ENCODE measurements around the gene PARVA. TPM values are rescaled to one million over a fixed set of nuclear protein-coding genes. Genes with fewer than 3 reads are reported as not detected.

PARVA gene
- total RNA-seq, 3 donors from 2014 or later: 55.7 to 191 (median 57.1) TPM

DNA sequence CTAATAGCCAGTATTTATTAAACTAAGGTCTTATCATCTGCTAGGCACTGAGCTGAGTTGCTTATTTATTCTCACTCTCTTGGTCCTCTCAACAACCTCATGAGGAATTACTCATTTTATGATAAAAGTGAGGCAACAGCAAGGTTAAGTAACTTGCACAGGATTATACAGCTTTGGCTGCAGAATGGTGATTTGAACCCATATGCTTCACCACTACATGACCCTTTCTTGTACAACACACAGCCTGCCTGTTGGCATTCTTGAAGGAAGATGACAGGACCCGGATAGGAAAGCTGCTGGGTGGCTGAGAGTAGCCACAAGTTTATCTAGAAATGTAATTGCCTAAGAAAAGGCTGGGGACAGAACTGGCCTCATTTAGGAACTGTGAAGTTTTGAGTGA, 5.3 kb upstream of the PARVA start:
- ATAC-seq: no peak

DNA sequence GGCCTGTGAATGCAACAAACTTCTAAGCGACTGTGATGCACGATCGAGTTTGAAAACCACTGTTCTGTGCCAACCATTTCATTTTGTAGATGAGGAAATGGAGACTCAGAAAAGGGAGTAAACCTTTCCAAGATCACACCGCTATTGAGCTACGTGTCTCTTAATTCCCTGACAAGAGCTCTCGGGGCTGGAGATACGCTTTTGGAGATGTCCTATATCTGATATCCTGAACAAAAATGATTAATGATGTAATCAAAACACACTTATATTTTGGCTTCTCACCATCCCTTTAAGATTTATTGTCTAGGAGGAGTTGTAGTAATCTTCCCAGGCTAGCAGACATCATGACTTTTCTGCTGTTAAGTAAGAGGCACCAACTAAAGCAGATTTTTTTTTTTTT, 1.7 kb upstream of the PARVA start:
- ATAC-seq: no peak
- no peak for DNase-seq
- Histone ChIP-seq H3K36me3 (ENCODE audit: low read depth) (no peaks in the 10 kb centered on the region), H3K4me3 (no peak overlapping the region), H3K9me3 (no peaks in the 10 kb centered on the region), H3K4me1 (ENCODE audit: low read depth) (no peaks in the 10 kb centered on the region)
- intact Hi-C loops (cut with DNase I, micrococcal nuclease): no loop called here
- TF ChIP-seq, protein P1, sequence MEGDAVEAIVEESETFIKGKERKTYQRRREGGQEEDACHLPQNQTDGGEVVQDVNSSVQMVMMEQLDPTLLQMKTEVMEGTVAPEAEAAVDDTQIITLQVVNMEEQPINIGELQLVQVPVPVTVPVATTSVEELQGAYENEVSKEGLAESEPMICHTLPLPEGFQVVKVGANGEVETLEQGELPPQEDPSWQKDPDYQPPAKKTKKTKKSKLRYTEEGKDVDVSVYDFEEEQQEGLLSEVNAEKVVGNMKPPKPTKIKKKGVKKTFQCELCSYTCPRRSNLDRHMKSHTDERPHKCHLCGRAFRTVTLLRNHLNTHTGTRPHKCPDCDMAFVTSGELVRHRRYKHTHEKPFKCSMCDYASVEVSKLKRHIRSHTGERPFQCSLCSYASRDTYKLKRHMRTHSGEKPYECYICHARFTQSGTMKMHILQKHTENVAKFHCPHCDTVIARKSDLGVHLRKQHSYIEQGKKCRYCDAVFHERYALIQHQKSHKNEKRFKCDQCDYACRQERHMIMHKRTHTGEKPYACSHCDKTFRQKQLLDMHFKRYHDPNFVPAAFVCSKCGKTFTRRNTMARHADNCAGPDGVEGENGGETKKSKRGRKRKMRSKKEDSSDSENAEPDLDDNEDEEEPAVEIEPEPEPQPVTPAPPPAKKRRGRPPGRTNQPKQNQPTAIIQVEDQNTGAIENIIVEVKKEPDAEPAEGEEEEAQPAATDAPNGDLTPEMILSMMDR (IDR thresholded peaks at IDR 0.05): no peak

More for the DNA sequence above, 5.3 kb upstream of the PARVA start:
- intact Hi-C loops (cut with DNase I, micrococcal nuclease): no loop called here
- Histone ChIP-seq H3K4me1 (ENCODE audit: low read depth) (no peaks in the 10 kb centered on the region), H3K4me3 (no peak overlapping the region), H3K9me3 (no peaks in the 10 kb centered on the region), H3K36me3 (ENCODE audit: low read depth) (no peaks in the 10 kb centered on the region)
- TF ChIP-seq, protein P1 (IDR thresholded peaks at IDR 0.05): no peak
- no peak for DNase-seq

DNA sequence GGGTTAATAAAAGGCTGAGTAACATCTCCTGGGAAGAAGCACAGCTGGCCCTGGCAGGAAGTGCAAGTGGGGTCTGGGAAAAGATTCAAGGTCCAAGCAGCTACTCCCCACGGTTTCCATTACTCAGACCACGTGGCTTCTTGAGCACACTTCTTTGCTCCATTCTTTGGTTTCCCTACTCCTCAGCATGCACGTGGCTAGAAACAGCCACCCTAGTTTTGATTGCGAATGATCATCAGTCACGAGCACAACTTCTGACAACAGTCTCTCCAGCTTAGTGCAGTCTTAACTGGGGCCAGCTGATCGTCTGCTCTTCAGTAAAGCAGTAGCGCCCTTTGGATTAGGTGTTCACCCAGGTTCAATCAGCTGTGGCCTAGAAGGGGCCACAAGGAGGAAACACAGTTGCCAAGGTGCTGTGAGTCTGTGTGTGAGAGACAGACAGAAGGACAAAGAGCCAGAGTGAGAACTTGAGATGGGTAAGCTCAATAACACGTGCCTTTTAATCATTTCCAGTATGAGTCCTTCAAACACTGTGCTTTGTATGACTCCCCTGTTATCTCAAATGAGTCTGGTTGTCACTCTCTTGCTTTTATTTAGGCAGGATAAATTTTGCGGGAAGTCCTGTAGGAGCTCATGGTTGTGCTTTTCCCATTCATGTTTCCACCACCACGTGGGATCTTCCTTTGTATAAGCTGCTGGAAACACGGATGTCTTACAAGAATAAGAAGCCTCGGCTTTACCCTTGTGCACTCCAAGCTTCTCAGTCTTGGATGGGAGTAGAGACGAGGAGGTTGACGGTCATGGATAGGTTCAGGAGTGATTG, 901 bp upstream of the PARVA start:
- TF ChIP-seq, protein P1 (IDR thresholded peaks at IDR 0.05): no peak
- H3K4me3 ChIP-seq: no peak overlapping the region
- peak; percentile 46 for ATAC-seq

DNA sequence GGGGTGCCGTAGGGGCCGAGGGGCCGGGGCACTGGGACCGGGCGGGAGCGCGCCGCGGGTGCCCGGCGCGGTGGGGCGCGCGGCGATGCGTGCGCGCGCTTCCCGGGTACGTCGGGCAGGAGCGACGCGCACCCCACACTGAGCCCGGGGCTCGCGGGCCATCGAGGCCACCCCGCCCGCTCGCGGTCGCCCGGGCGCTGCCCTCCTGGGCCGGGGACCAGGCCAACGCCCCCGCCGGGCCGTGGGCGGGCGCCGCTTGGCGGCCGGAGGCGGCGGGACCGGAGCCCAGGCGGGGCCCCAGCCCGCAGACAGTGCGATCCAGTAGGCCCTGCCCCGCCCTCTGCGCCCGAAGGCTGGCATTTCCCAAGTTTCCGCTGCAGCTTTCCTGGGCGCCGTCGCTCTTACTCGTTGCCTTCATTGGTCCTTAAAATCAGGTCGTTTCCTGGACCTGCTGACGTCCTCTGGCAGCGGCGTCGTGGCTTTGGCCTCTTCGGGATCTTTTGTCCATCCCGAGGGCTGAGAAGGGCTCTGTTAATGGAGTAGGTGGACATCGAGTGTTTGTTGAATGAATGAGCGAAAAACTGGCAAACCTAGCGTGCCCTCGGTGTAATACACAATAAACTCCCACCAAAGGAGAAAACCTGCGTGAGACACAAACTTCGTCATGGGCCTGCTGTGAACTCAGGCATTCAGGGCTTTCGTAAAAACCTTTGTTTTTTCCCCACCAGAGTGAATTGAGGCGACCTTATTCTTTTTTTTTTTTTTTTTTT, 638 bp downstream of the PARVA start:
- ATAC-seq (peak; percentile 86), DNase-seq (peak; percentile 87 to 90 (median 88))
- H3K9me3 ChIP-seq: no peaks in the 10 kb centered on the region
- no peaks in the 10 kb centered on the region for H3K4me1 ChIP-seq (ENCODE audit: low read depth)
- peak overlapping the region; percentile 50 for H3K4me3 ChIP-seq
- no peaks in the 10 kb centered on the region for H3K36me3 ChIP-seq (ENCODE audit: low read depth)
- TF ChIP-seq, protein P1 (IDR thresholded peaks at IDR 0.05): peak; percentile 17
- intact Hi-C loops (cut with DNase I, micrococcal nuclease): no loop called here

More for the DNA sequence above, 901 bp upstream of the PARVA start:
- intact Hi-C loops (cut with DNase I, micrococcal nuclease): no loop called here
- Histone ChIP-seq H3K4me1 (ENCODE audit: low read depth) (no peaks in the 10 kb centered on the region), H3K9me3 (no peaks in the 10 kb centered on the region), H3K36me3 (ENCODE audit: low read depth) (no peaks in the 10 kb centered on the region)
- DNase-seq: peak in 2 of 3 donors; percentile 39 to 46

DNA sequence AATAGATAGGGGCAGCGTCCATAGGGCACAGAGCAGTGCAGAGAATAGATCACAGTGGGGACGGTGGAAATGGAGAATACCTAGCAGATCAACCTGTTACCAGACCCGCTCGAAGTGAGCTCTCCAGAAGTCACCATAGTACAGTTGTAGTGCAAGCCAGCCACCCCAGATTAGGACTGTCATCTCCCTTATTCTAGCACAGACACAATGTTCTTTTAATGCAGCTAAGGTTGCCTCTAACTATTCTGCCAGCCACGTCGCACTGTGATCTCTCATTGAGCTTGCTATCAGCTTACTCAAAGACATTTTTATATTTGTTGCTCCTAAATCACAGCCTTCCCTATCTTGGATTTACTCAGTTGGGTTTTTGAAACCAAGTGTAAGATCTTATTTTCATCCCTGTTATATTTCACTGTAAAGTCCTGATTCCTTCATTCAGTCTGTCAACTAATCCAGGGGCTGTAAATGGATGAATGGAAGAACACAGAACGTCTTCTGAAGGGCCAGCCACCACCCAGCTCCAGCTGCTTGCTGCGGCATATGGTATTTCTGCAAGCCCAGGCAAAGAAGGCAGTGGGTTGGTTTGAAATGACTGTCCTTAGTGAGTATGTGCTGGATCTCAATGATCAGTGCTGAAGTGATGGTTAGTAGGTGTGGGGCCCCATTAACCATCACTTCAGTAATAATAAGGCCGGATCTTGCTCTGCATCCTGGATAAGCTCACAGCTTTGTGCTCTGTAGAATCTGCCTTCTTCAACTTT, 3.4 kb downstream of the PARVA start:
- TF ChIP-seq, protein P1 (IDR thresholded peaks at IDR 0.05): no peak
- DNase-seq (no peak), ATAC-seq (no peak)
- Histone ChIP-seq H3K4me1 (ENCODE audit: low read depth) (no peaks in the 10 kb centered on the region), H3K4me3 (no peak overlapping the region), H3K36me3 (ENCODE audit: low read depth) (no peaks in the 10 kb centered on the region), H3K9me3 (no peaks in the 10 kb centered on the region)
- intact Hi-C loops (cut with DNase I, micrococcal nuclease): no loop called here
